GM19324 (cell line): Measurements from ENCODE around the gene RPL11.
"Not testable (repeated sequence)": the region's sequence is repeated elsewhere in the genome, so short reads cannot be mapped to it uniquely, and the experiment has no call there.

Source experiments
- ATAC-seq: cut with Tn5 transposase; IDR thresholded peaks from one replicate; pipeline ENCODE4 v1.9.1; 2021; ENCODE audit warnings: mild to moderate bottlenecking, moderate library complexity; ENCODE audit not compliant: unreplicated experiment, low FRiP score

Gene RPL11

GRCh38 chr1:23684415-23684814, 7.2 kb upstream of the RPL11 start:
- no peak for ATAC-seq

- not testable (repeated sequence) for ATAC-seq
Observed at GRCh38 chr1:23685197-23685596, 6.4 kb upstream of the RPL11 start.

GRCh38 chr1:23687680-23688079, 3.9 kb upstream of the RPL11 start:
- not testable (repeated sequence) for ATAC-seq

GRCh38 chr1:23688281-23688680, 3.3 kb upstream of the RPL11 start:
- not testable (repeated sequence) for ATAC-seq

GRCh38 chr1:23692308-23692871, 784 bp downstream of the RPL11 start:
- ATAC-seq = peak; percentile 11

GRCh38 chr1:23693599-23693998, 2.0 kb downstream of the RPL11 start:
- no peak for ATAC-seq

GRCh38 chr1:23694371-23694770, 2.8 kb downstream of the RPL11 start:
- ATAC-seq = no peak

GRCh38 chr1:23695667-23696066, 4.1 kb downstream of the RPL11 start:
- no peak for ATAC-seq

- no peak for ATAC-seq
Observed at GRCh38 chr1:23696335-23696989, 4.9 kb downstream of the RPL11 start.

GRCh38 chr1:23698466-23698865, 6.9 kb downstream of the RPL11 start:
- ATAC-seq = no peak

- ATAC-seq = no peak
Observed at GRCh38 chr1:23699280-23700179, 7.9 kb downstream of the RPL11 start.

- no peak for ATAC-seq
Observed at GRCh38 chr1:23701310-23701709, 9.7 kb downstream of the RPL11 start.

GRCh38 chr1:23701996-23702395, 10.4 kb downstream of the RPL11 start:
- no peak for ATAC-seq

- no peak for ATAC-seq
Observed at GRCh38 chr1:23704834-23705495, 13.4 kb downstream of the RPL11 start.

- no peak for ATAC-seq
Observed at GRCh38 chr1:23709229-23709628, 17.6 kb downstream of the RPL11 start.

- ATAC-seq = no peak
Observed at GRCh38 chr1:23718482-23718881, 26.9 kb downstream of the RPL11 start.

GRCh38 chr1:23719162-23719820, 27.7 kb downstream of the RPL11 start:
- ATAC-seq = no peak

GRCh38 chr1:23720256-23720995, 28.8 kb downstream of the RPL11 start:
- peak; percentile 75 for ATAC-seq

- ATAC-seq = no peak
Observed at GRCh38 chr1:23722652-23723051, 31.0 kb downstream of the RPL11 start.

- ATAC-seq = no peak
Observed at GRCh38 chr1:23726686-23727085, 35.1 kb downstream of the RPL11 start.
